ENCODE measurements around the gene TAGLN.

Gene TAGLN

DNA sequence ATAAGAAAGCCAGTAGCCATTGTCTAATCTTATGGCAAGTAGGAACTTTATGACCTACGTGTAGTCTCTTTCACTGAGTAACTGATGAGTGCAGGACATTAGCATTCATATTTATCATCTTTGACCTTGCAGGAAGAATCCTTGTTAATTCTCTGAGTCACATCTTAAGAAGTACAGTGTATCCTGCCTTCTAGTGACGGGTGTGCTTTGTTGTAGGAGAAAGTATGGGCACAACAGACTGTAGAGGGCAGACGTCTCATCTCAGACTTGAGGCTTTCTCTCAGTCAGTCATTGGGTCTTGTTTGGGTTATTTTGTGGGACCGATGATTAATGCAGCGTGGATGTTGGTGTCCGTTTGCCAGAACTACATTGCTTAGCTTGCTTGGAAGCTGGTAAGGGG lies 40.1 kb downstream of the TAGLN start:
- Mint-ChIP-seq H3K36me3 (ENCODE audit: insufficient read depth) (peaks cover 33% of the 10 kb centered on the region), H3K4me1 (peaks cover 2% of the 10 kb centered on the region), H3K4me3 (no peak overlapping the region), H3K27ac (ENCODE audit: low read depth) (no peak overlapping the region), H3K27me3 (no peaks in the 10 kb centered on the region), H3K9me3 (no peaks in the 10 kb centered on the region)
- ATAC-seq (replicated peaks; ENCODE audit: extremely low read depth, poor library complexity, severe bottlenecking) (no peak), DNase-seq (ENCODE audit: low spot score in 2 of 2) (no peak)

DNA sequence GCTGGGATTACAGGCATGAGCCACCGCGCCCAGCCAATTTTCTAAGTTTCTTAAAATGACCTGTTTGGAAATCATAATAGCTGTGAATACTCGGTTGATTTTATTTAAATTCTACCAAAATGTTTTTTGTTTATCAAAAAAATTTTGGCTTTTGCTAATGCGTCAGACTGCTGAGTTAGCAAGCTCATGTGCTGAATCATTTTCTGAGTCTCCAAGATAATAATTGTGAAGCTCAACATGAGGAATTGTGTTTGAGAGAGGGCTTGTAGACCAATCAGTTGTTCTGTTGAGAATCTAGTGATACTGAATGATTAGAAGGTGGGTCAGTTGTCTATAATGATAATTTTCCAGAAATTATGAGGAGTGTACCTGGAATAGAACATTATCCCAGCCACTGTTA lies 49.2 kb downstream of the TAGLN start:
- H3K36me3 Mint-ChIP-seq (ENCODE audit: insufficient read depth), result peaks cover 61% of the 10 kb centered on the region
- H3K27me3 Mint-ChIP-seq, result no peaks in the 10 kb centered on the region
- ATAC-seq (replicated peaks; ENCODE audit: extremely low read depth, poor library complexity, severe bottlenecking), result no peak
- no peak overlapping the region for H3K4me3 Mint-ChIP-seq
- H3K9me3 Mint-ChIP-seq, result no peaks in the 10 kb centered on the region
- no peak for DNase-seq (ENCODE audit: low spot score in 2 of 2)
- no peak overlapping the region for H3K27ac Mint-ChIP-seq (ENCODE audit: low read depth)
- no peaks in the 10 kb centered on the region for H3K4me1 Mint-ChIP-seq

DNA sequence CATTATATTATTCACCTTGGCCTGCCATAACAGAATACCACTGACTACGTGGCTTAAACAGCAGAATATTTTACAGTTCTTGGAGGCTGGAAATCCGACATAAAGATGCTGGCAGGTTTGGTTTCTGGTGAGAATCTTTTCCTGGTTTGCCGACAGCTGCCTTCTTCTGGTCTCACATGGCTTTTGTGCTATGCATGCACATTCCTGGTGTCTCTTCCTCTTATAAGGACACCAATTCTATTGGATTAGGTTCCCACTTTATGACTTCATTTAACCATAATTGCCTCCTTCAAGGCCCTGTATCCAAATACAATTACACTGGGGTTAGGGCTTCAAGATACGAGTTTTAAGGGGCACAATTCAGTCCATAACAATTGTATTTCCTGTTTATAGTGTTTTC lies 50.4 kb downstream of the TAGLN start:
- no peak for ATAC-seq (replicated peaks; ENCODE audit: extremely low read depth, poor library complexity, severe bottlenecking)
- Mint-ChIP-seq H3K9me3 (no peaks in the 10 kb centered on the region), H3K27me3 (no peaks in the 10 kb centered on the region), H3K4me3 (no peak overlapping the region), H3K27ac (ENCODE audit: low read depth) (no peak overlapping the region), H3K4me1 (no peaks in the 10 kb centered on the region), H3K36me3 (ENCODE audit: insufficient read depth) (peaks cover 57% of the 10 kb centered on the region)
- DNase-seq (ENCODE audit: low spot score in 2 of 2), result no peak

DNA sequence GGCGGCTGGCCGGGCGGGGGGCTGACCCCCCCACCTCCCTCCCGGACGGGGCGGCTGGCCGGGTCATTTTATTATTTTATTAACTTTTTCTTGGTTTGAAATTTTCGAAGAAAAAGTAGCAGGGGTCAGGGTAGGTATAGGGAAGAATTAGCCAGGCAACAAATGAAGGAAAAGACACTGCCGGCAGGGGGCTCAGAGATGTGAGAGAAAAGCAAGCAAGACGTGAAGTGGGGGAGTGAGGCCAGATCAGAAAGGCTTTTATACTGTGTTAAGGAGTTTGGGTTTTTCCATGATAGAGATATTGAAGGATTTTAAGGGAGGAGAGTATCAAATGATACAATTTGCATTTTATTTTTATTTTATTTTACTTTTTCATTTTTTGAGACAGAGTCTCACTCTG lies 52.3 kb downstream of the TAGLN start:
- no peaks in the 10 kb centered on the region for H3K27me3 Mint-ChIP-seq
- DNase-seq (ENCODE audit: low spot score in 2 of 2) (no peak), ATAC-seq (replicated peaks; ENCODE audit: extremely low read depth, poor library complexity, severe bottlenecking) (no peak)
- H3K27ac Mint-ChIP-seq (ENCODE audit: low read depth), result peak overlapping the region; percentile 54
- peaks cover 5% of the 10 kb centered on the region for H3K4me1 Mint-ChIP-seq
- H3K36me3 Mint-ChIP-seq (ENCODE audit: insufficient read depth), result peaks cover 43% of the 10 kb centered on the region
- H3K9me3 Mint-ChIP-seq, result no peaks in the 10 kb centered on the region
- no peak overlapping the region for H3K4me3 Mint-ChIP-seq

DNA sequence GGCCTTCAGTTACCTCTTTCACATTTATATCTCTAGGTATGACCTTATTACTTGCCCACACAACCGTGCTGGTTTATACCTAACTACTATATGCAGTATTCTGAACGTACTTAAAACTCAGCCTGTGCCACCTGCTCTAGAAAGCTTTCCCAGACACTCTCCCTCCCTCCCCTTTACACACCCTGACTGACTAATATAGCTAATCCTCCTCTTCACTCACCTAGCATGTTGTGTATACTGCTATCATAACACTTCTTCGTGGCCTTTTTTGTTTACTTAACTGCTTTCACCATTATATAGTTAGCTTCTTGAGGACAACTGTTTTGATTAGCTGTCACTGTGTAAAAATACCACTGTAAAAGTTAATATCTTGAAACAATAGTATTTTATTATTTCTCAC lies 56.8 kb downstream of the TAGLN start:
- no peak for DNase-seq (ENCODE audit: low spot score in 2 of 2)
- ATAC-seq (replicated peaks; ENCODE audit: extremely low read depth, poor library complexity, severe bottlenecking), result no peak
- Mint-ChIP-seq H3K27me3 (no peaks in the 10 kb centered on the region), H3K4me1 (peaks cover 5% of the 10 kb centered on the region), H3K36me3 (ENCODE audit: insufficient read depth) (peaks cover 12% of the 10 kb centered on the region), H3K27ac (ENCODE audit: low read depth) (peak overlapping the region; percentile 9), H3K4me3 (no peak overlapping the region), H3K9me3 (no peaks in the 10 kb centered on the region)

DNA sequence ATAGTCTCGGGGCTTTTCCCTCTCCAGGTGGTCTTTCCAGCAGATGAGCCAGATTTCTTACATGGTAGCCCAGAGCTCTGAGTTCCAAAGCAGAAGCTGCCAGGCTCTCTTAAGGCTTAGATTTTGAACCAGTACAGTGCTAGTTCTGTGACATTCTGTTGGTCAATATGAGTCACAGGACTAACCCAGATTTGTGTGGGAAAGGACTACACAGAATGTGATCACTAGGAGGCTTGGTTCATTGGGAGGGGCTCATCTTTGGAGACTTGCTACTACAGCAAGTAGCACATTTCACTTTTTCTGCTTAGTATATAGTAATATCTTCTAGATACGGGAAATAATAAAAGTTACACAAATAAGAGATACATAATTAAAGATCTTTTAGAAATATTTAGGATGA lies 57.4 kb downstream of the TAGLN start:
- no peaks in the 10 kb centered on the region for H3K27me3 Mint-ChIP-seq
- H3K9me3 Mint-ChIP-seq, result no peaks in the 10 kb centered on the region
- peaks cover 5% of the 10 kb centered on the region for H3K4me1 Mint-ChIP-seq
- peaks cover 11% of the 10 kb centered on the region for H3K36me3 Mint-ChIP-seq (ENCODE audit: insufficient read depth)
- DNase-seq (ENCODE audit: low spot score in 2 of 2), result no peak
- H3K4me3 Mint-ChIP-seq, result no peak overlapping the region
- H3K27ac Mint-ChIP-seq (ENCODE audit: low read depth), result no peak overlapping the region
- ATAC-seq (replicated peaks; ENCODE audit: extremely low read depth, poor library complexity, severe bottlenecking), result no peak

All from central memory CD8-positive, alpha-beta T cell (primary cell).